ENCODE results near the gene PRM1. TPM values are rescaled to one million over a fixed set of nuclear protein-coding genes. Genes with fewer than 3 reads are reported as not detected.

The PRM1 gene
- total RNA-seq, 2 donors from 2014 or later, result 1.8 to 992 TPM

DNA sequence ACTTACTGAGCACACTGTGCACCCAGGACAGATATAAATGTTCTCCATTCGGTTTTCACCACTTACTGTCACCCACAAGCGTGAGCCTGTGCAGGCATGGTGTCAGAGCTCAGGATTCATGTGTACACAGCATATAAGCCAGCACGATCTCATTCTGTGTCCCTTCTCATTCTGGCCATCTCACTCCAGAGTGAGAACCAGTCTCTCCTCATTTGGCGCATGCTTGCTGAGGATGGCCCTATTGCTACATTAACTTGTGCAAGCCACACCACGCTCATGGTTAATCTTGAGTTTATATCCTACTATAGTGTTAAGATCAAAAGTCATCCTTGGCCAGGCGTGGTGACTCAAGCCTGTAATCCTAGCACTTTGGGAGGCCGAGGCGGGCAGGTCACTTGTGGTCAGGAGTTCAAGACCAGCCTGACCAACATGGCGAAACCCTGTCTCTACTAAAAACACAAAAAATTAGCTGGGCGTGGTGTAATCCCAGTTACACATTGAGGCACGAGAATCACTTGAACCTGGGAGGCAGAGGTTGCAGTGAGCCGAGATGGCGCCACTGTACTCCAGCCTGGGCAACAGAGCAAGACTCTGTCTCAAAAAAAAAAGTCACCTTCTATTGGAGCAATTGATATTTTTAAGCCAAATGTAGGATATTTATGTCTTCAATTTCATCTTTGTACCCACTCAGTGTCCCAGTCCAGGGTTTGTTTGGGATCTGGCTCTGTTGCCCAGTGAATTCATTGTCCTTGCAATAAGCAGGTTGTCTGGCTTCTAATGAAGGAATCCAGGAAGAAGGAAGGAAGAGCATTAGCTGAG is 46.0 kb downstream of the PRM1 start:
- intact Hi-C loops (cut with DNase I), result no loop called here
- Histone ChIP-seq H3K27ac (no peak overlapping the region), H3K27me3 (replicated peaks; ENCODE audit: insufficient read depth) (no peaks in the 10 kb centered on the region), H3K9me3 (no peaks in the 10 kb centered on the region), H3K4me1 (replicated peaks) (no peaks in the 10 kb centered on the region), H3K4me3 (no peak overlapping the region), H3K36me3 (no peaks in the 10 kb centered on the region)
- no peak for DNase-seq (ENCODE audit: low spot score)
- TF ChIP-seq CTCF (IDR thresholded peaks at IDR 0.05), result no peak
- no peak for TF ChIP-seq POLR2A (IDR thresholded peaks at IDR 0.05)
- TF ChIP-seq POLR2AphosphoS5 (IDR thresholded peaks at IDR 0.05), result no peak
- WGBS, result 89% methylated on average over 13 of the region's 13 CpGs

GRCh38 chr16:11233727-11234376 is 47.3 kb downstream of the PRM1 start:
- Histone ChIP-seq H3K9me3 (no peaks in the 10 kb centered on the region), H3K27ac (no peak overlapping the region), H3K27me3 (replicated peaks; ENCODE audit: insufficient read depth) (no peaks in the 10 kb centered on the region), H3K36me3 (no peaks in the 10 kb centered on the region), H3K4me1 (replicated peaks) (no peaks in the 10 kb centered on the region), H3K4me3 (no peak overlapping the region)
- intact Hi-C loops (cut with DNase I), result no loop called here
- TF ChIP-seq CTCF (IDR thresholded peaks at IDR 0.05) (no peak), POLR2A (IDR thresholded peaks at IDR 0.05) (no peak), POLR2AphosphoS5 (IDR thresholded peaks at IDR 0.05) (no peak)
- DNase-seq (ENCODE audit: low spot score), result no peak
- WGBS, result 95% methylated on average over 8 of the region's 8 CpGs

GRCh38 chr16:11232852-11233726 is 48.0 kb downstream of the PRM1 start:
- TF ChIP-seq POLR2AphosphoS5 (IDR thresholded peaks at IDR 0.05) (peak; percentile 22), POLR2A (IDR thresholded peaks at IDR 0.05) (no peak)
- H3K4me3 ChIP-seq, result no peak overlapping the region
- no peak overlapping the region for H3K27ac ChIP-seq
- no peaks in the 10 kb centered on the region for H3K4me1 ChIP-seq (replicated peaks)
- no peaks in the 10 kb centered on the region for H3K36me3 ChIP-seq
- 37% methylated on average over 35 of the region's 35 CpGs for WGBS
- DNase-seq (ENCODE audit: low spot score), result no peak
- intact Hi-C loops (cut with DNase I), result no loop called here
- no peaks in the 10 kb centered on the region for H3K27me3 ChIP-seq (replicated peaks; ENCODE audit: insufficient read depth)
- no peaks in the 10 kb centered on the region for H3K9me3 ChIP-seq

DNA sequence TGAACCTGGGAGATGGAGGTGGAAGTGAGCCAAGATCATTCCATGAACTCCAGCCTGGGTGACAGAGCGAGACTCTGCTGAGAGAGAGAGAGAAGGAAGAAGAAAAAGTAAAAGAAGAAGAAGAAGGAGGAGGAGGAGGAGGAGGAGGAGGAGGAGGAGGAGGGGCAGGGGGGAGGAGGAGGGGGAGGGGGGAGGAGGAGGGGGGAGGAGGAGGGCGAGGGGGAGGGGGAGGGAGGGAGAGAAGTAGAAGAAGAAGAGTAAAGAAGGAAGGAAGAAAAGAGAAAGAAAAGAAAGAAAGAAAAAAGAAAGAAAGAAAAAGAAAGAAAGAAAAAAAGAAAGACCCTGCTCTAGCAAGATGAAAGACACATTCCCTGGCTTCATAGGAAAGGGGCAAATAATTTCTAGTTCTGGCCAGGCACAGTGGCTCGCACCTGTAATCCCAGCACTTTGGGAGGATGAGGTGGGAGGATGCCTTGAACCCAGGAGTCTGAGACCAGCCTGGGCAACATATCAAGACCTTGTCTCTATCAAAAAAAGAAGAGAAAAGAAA is 48.8 kb downstream of the PRM1 start:
- intact Hi-C loops (cut with DNase I), result no loop called here
- Histone ChIP-seq H3K4me1 (replicated peaks) (no peaks in the 10 kb centered on the region), H3K27ac (no peak overlapping the region), H3K9me3 (no peaks in the 10 kb centered on the region), H3K36me3 (no peaks in the 10 kb centered on the region), H3K27me3 (replicated peaks; ENCODE audit: insufficient read depth) (no peaks in the 10 kb centered on the region), H3K4me3 (no peak overlapping the region)
- WGBS, result 83% methylated on average over 2 of the region's 3 CpGs
- no peak for DNase-seq (ENCODE audit: low spot score)
- TF ChIP-seq POLR2AphosphoS5 (IDR thresholded peaks at IDR 0.05) (no peak), POLR2A (IDR thresholded peaks at IDR 0.05) (no peak), CTCF (IDR thresholded peaks at IDR 0.05) (no peak)

Data from prostate gland (tissue), 2 donors.